Smooth muscle cell (in vitro differentiated cells): ENCODE measurements around the gene GSDME. TPM values are rescaled to one million over a fixed set of nuclear protein-coding genes. Genes with fewer than 3 reads are reported as not detected.

Experiments
- DNase-seq: peaks from one replicate; lab custom pipeline; 2025; ENCODE audit not compliant: unreplicated experiment; lab: John Stamatoyannopoulos, UW
- H2AFZ ChIP-seq: fragments of 200-600 bp; sonication (generic); 2 replicates; pipeline ENCODE4 v1.6.0; 2016; ENCODE audit warnings: antibody characterized with exemption, low read depth, mild to moderate bottlenecking
- H3F3A ChIP-seq: fragments of 200-600 bp; sonication (generic); 2 replicates; pipeline ENCODE4 v1.6.0; 2017; ENCODE audit warnings: antibody characterized with exemption, low read depth
- H3K27ac ChIP-seq: fragments of 200-600 bp; sonication (generic); 2 replicates; pipeline ENCODE4 v1.5.1; 2016; ENCODE audit warnings: low read depth, mild to moderate bottlenecking
- H3K27me3 ChIP-seq: fragments of 200-600 bp; sonication (generic); 2 replicates; pipeline ENCODE4 v1.6.1; 2016; ENCODE audit warnings: low read depth, mild to moderate bottlenecking
- H3K36me3 ChIP-seq: fragments of 200-600 bp; sonication (generic); 2 replicates; pipeline ENCODE4 v1.5.1; 2016; ENCODE audit warnings: low read depth
- H3K4me1 ChIP-seq: fragments of 200-600 bp; sonication (generic); 2 replicates; pipeline ENCODE4 v1.5.1; 2016; ENCODE audit warnings: low read depth
- H3K4me2 ChIP-seq: fragments of 200-600 bp; sonication (generic); 2 replicates; pipeline ENCODE4 v1.6.0; 2016; ENCODE audit warnings: mild to moderate bottlenecking
- H3K4me3 ChIP-seq: fragments of 200-600 bp; sonication (generic); 2 replicates; pipeline ENCODE4 v1.5.1; 2016; ENCODE audit warnings: mild to moderate bottlenecking
- H3K79me2 ChIP-seq: fragments of 200-600 bp; sonication (generic); 2 replicates; pipeline ENCODE4 v1.6.0; 2016; ENCODE audit warnings: low read depth, mild to moderate bottlenecking
- H3K9ac ChIP-seq: fragments of 200-600 bp; sonication (generic); 2 replicates; pipeline ENCODE4 v1.6.0; 2016; ENCODE audit warnings: low read depth
- H3K9me3 ChIP-seq: fragments of 200-600 bp; sonication (generic); replicated peaks from 2 replicates; pipeline ENCODE4 v1.5.1; 2016; ENCODE audit warnings: low read depth
- H4K20me1 ChIP-seq: fragments of 200-600 bp; sonication (generic); 2 replicates; pipeline ENCODE4 v1.6.0; 2016; ENCODE audit warnings: low read depth
- WGBS: methylation state at CpG from one replicate; pipeline ENCODE4 v1.1.7; 2016; ENCODE audit warnings: low lambda C conversion rate; 5-methylcytosine and 5-hydroxymethylcytosine counted together
- polyA plus RNA-seq: library from polyadenylated mRNA; unstranded; fragments of >200 nt; fragmentation: Nextera tagmentation; extraction: Ambion mirVana; gene quantifications from 2 replicates; pipeline ENCODE4 v1.2.1, GENCODE V29; 2016
- total RNA-seq: library from RNA; depleted of rRNA; stranded (reverse); fragments of >200 nt; gene quantifications from 2 replicates; pipeline ENCODE4 v1.2.3, GENCODE V29; 2014
- TF ChIP-seq, protein P1 (sequence below): fragments of 200-600 bp; sonication (generic); IDR thresholded peaks from 2 replicates; pipeline ENCODE4 v1.5.1; 2017; ENCODE audit warnings: borderline replicate concordance, mild to moderate bottlenecking, antibody characterized with exemption; ENCODE audit not compliant: insufficient read depth, poor library complexity, severe bottlenecking

The GSDME gene
- total and polyA plus RNA-seq, 2 experiments from 2014 or later = 14.8 to 19.6 TPM

DNA sequence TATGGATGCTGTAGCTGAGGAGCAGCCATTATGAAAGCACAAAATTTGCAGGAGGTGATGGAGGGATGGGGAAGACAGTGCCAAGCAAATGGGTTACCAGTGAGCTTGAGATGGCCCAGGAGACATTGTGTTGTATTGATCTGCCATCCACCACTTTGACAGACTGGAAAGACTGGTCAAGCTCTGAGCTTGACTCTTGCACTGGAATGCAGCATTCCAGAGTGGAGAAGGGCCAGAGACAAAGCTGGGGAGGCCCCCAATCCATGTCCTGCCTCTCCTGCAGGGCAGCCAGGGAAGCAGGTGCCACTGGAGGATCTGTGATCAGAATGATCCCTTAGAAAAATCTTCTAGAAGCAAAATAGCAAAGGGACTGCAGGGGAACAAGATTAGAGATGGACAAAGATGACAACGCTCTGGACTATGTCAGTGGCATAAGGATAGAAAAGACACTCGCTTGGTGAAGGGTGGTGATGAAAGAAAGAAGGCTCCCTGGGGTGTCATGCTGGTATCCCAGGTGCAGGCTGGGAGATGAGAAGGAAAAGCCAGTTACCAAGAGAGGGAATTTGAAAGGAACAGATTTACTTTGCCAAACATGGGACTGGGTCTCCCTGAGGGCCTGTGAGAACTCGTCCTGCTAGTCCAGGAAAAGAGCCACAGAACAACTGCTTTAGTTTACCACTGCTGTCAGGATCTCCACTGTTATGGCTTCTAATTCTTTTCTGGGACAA is 5.0 kb downstream of the GSDME start:
- WGBS = 72% methylated on average over 3 of the region's 3 CpGs
- Histone ChIP-seq H3K4me2 (no peak overlapping the region), H3K27me3 (no peaks in the 10 kb centered on the region), H3K79me2 (no peaks in the 10 kb centered on the region), H3F3A (no peaks in the 10 kb centered on the region), H4K20me1 (no peaks in the 10 kb centered on the region), H3K9ac (no peak overlapping the region), H2AFZ (no peak overlapping the region), H3K9me3 (no peaks in the 10 kb centered on the region), H3K4me1 (peaks cover 12% of the 10 kb centered on the region), H3K27ac (peak overlapping the region; percentile 27), H3K36me3 (no peaks in the 10 kb centered on the region), H3K4me3 (no peak overlapping the region)
- no peak for DNase-seq
- TF ChIP-seq, protein P1, sequence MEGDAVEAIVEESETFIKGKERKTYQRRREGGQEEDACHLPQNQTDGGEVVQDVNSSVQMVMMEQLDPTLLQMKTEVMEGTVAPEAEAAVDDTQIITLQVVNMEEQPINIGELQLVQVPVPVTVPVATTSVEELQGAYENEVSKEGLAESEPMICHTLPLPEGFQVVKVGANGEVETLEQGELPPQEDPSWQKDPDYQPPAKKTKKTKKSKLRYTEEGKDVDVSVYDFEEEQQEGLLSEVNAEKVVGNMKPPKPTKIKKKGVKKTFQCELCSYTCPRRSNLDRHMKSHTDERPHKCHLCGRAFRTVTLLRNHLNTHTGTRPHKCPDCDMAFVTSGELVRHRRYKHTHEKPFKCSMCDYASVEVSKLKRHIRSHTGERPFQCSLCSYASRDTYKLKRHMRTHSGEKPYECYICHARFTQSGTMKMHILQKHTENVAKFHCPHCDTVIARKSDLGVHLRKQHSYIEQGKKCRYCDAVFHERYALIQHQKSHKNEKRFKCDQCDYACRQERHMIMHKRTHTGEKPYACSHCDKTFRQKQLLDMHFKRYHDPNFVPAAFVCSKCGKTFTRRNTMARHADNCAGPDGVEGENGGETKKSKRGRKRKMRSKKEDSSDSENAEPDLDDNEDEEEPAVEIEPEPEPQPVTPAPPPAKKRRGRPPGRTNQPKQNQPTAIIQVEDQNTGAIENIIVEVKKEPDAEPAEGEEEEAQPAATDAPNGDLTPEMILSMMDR = no peak

DNA sequence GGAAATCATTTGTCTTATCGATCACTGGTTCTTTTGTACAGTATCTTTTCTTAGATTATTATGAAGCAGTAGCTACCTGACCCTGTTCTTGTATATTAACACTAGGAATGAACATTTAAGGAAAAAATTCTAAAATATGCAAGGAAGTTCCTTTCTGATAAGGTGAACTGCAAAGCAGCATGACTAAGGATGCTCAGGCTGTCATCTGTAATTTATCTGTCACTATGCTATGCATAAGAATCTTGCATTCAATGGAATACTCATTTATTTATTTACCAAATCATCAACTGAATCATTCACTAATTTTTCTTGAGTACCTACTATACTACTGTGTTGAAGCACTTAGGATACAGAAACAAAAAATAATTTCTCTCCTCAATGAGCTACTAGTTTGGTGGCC is 5.8 kb downstream of the GSDME start:
- Histone ChIP-seq H3K9me3 (no peaks in the 10 kb centered on the region), H3K9ac (no peak overlapping the region), H2AFZ (no peak overlapping the region), H3K4me2 (no peak overlapping the region), H3K27ac (no peak overlapping the region), H3K4me3 (no peak overlapping the region), H3K27me3 (no peaks in the 10 kb centered on the region), H3K36me3 (no peaks in the 10 kb centered on the region), H3K79me2 (no peaks in the 10 kb centered on the region), H3K4me1 (peaks cover 11% of the 10 kb centered on the region), H4K20me1 (no peaks in the 10 kb centered on the region), H3F3A (no peaks in the 10 kb centered on the region)
- no peak for DNase-seq
- TF ChIP-seq, protein P1 = no peak
- 88% methylated on average over 1 of the region's 1 CpG for WGBS

DNA sequence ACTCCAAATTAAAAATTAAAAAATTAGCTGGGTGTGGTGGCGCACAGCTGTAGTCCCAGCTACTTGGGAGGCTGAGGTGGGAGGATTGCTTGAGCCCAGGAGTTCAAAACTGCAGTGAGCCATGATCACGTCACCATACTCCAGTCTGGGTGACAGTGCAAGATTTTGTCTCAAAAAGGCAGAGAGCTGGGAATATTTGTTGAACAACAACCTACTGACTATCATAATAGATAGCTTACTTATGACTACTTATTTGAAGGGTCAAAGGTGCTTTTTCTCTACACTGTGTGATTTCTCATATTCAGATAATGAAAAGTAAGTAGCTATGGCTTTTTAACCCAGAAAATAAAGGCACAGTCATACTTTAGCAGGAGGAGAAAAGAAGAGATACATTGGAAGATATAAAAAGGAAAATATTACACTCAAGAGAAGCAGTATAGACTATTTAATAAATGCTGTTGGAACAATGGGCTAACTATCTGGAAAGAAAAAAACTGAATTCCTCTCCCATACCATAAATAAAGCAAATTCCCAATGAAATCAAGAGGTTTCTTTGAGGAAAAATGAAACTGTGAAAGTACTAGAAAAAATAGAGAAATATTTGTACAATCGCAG is 6.7 kb downstream of the GSDME start:
- Histone ChIP-seq H4K20me1 (no peaks in the 10 kb centered on the region), H2AFZ (no peak overlapping the region), H3K79me2 (no peaks in the 10 kb centered on the region), H3K9ac (no peak overlapping the region), H3K9me3 (no peaks in the 10 kb centered on the region), H3K4me1 (peaks cover 7% of the 10 kb centered on the region), H3K4me2 (no peak overlapping the region), H3K4me3 (no peak overlapping the region), H3K27ac (no peak overlapping the region), H3F3A (no peaks in the 10 kb centered on the region), H3K27me3 (no peaks in the 10 kb centered on the region), H3K36me3 (no peaks in the 10 kb centered on the region)
- DNase-seq = no peak
- WGBS = over 99% methylated on average over 3 of the region's 3 CpGs
- TF ChIP-seq, protein P1 = no peak
